CD4-positive, CD25-positive, alpha-beta regulatory T cell (primary cell): ENCODE results near the gene LSM14B. TPM values are rescaled to one million over a fixed set of nuclear protein-coding genes. Genes with fewer than 3 reads are reported as not detected.
A peak's percentile ranks its signal among the peaks of the same experiment; 100 is the strongest.

Source experiments
- ATAC-seq, 2 donors: fragments of 150-1000 bp; cut with Tn5 transposase; one replicate each; pipeline ENCODE4 v1.10.0; 2021; ENCODE audit warnings: low read depth in 2 of 2, moderate number of reproducible peaks in 2 of 2, moderate library complexity in 1 of 2
- DNase-seq, 3 donors: peaks; one replicate each; pipeline versions ENCODE4 v3.0.0 to v3.0.0-alpha.2; 2012 to 2022; ENCODE audit warnings: mixed read lengths in 1 of 3
- H3K27ac ChIP-seq: one replicate; pipeline ENCODE4 v1.7.0; 2013; ENCODE audit warnings: mild to moderate bottlenecking, low read length; ENCODE audit not compliant: insufficient read depth, poor library complexity, severe bottlenecking
- H3K27me3 ChIP-seq: one replicate; pipeline ENCODE4 v1.7.0; 2013; ENCODE audit warnings: low read length; ENCODE audit not compliant: control insufficient read depth, insufficient read depth
- H3K36me3 ChIP-seq: one replicate; pipeline ENCODE4 v1.7.0; 2013; ENCODE audit warnings: mild to moderate bottlenecking, low read length, moderate library complexity; ENCODE audit not compliant: control insufficient read depth, insufficient read depth
- H3K4me1 ChIP-seq: 2 replicates; pipeline ENCODE4 v1.7.0; 2013; ENCODE audit warnings: mild to moderate bottlenecking, low read length; ENCODE audit not compliant: insufficient read depth, control insufficient read depth, poor library complexity, severe bottlenecking
- H3K4me3 ChIP-seq: one replicate; pipeline ENCODE4 v1.7.0; 2013; ENCODE audit warnings: low read depth, mild to moderate bottlenecking, low read length, moderate library complexity
- H3K9me3 ChIP-seq, 2 experiments: 1 replicate in 1 of 2; 2 replicates in 1 of 2; pipeline ENCODE4 v1.7.0; 2013; ENCODE audit warnings: low read length in 2 of 2, mild to moderate bottlenecking in 1 of 2, moderate library complexity in 1 of 2; ENCODE audit not compliant: control insufficient read depth in 2 of 2
- H3K27ac Mint-ChIP-seq, 3 donors: one replicate each; pipeline ENCODE4 v1.8.0; 2020 to 2022; ENCODE audit warnings: mild to moderate bottlenecking in 3 of 3, mixed read lengths in 3 of 3, moderate library complexity in 2 of 3
- H3K27me3 Mint-ChIP-seq: one replicate; pipeline ENCODE4 v1.8.0; 2022; ENCODE audit warnings: mild to moderate bottlenecking, mixed read lengths
- H3K36me3 Mint-ChIP-seq: one replicate; pipeline ENCODE4 v1.8.0; 2020; ENCODE audit warnings: mixed read lengths
- H3K4me1 Mint-ChIP-seq, 4 donors: one replicate each; pipeline ENCODE4 v1.8.0; 2020 to 2022; ENCODE audit warnings: mixed read lengths in 4 of 4, mild to moderate bottlenecking in 1 of 4
- H3K4me3 Mint-ChIP-seq, 4 donors: one replicate each; pipeline ENCODE4 v1.8.0; 2020 to 2022; ENCODE audit warnings: mild to moderate bottlenecking in 4 of 4, mixed read lengths in 4 of 4, moderate library complexity in 3 of 4
- H3K9me3 Mint-ChIP-seq, 7 donors: one replicate each; pipeline ENCODE4 v1.8.0; 2020 to 2022; ENCODE audit warnings: mixed read lengths in 7 of 7, mild to moderate bottlenecking in 3 of 7, moderate library complexity in 2 of 7
- polyA plus RNA-seq, 4 donors: library from polyadenylated mRNA; unstranded; fragments of 300-500 nt; fragmentation: Illumina TruSeq; gene quantifications; one replicate each; pipeline ENCODE4 v1.2.3, GENCODE V29; 2021
- total RNA-seq: library from RNA; stranded (reverse); gene quantifications from one replicate; pipeline ENCODE4 v1.2.3, GENCODE V29; 2022

LSM14B gene
- total and polyA plus RNA-seq, 5 donors from 2014 or later, result 0.65 to 33.7 (median 1.2) TPM

- DNase-seq (no peak), ATAC-seq (no peak)
- H3K27me3 ChIP-seq, result no peaks in the 10 kb centered on the region
- H3K27me3 Mint-ChIP-seq, result peaks cover 5% of the 10 kb centered on the region
- H3K4me1 ChIP-seq, result peaks cover 29% of the 10 kb centered on the region
- H3K36me3 Mint-ChIP-seq, result peaks cover 29% of the 10 kb centered on the region
- peaks cover 5 to 50% (median 40%) of the 10 kb centered on the region in 4 donors for H3K4me1 Mint-ChIP-seq
- H3K9me3 Mint-ChIP-seq, result no peaks in the 10 kb centered on the region
- peak overlapping the region; percentile 18 for H3K27ac ChIP-seq
- peak overlapping the region in 2 of 4 donors; percentile 39 to 97 for H3K4me3 Mint-ChIP-seq
- H3K4me3 ChIP-seq, result no peak overlapping the region
- peaks cover 62% of the 10 kb centered on the region for H3K36me3 ChIP-seq
- H3K9me3 ChIP-seq, result no peaks in the 10 kb centered on the region
- peak overlapping the region in 1 of 3 donors; percentile 96 for H3K27ac Mint-ChIP-seq
Observed at GRCh38 chr20:62139636-62140035, 17.4 kb downstream of the LSM14B start.

GRCh38 chr20:62141043-62141396 lies 18.7 kb downstream of the LSM14B start:
- Histone ChIP-seq H3K4me3 (peak overlapping the region; percentile 89), H3K27me3 (no peaks in the 10 kb centered on the region), H3K4me1 (peaks cover 38% of the 10 kb centered on the region), H3K27ac (peak overlapping the region; percentile 78), H3K9me3 (no peaks in the 10 kb centered on the region), H3K36me3 (peaks cover 48% of the 10 kb centered on the region)
- H3K27ac Mint-ChIP-seq, result peak overlapping the region; percentile 60 to 96 (median 94)
- peaks cover 5 to 64% (median 48%) of the 10 kb centered on the region in 4 donors for H3K4me1 Mint-ChIP-seq
- H3K4me3 Mint-ChIP-seq, result peak overlapping the region; percentile 83 to 98 (median 94)
- ATAC-seq (no peak), DNase-seq (no peak)
- H3K9me3 Mint-ChIP-seq, result no peaks in the 10 kb centered on the region
- peaks cover 29% of the 10 kb centered on the region for H3K36me3 Mint-ChIP-seq
- peaks cover 5% of the 10 kb centered on the region for H3K27me3 Mint-ChIP-seq

GRCh38 chr20:62141397-62142251 lies 19.3 kb downstream of the LSM14B start:
- H3K4me3 Mint-ChIP-seq, result peak overlapping the region; percentile 83 to 98 (median 94)
- H3K9me3 ChIP-seq, result no peaks in the 10 kb centered on the region
- peak overlapping the region; percentile 89 for H3K4me3 ChIP-seq
- H3K27ac Mint-ChIP-seq, result peak overlapping the region; percentile 88 to 96 (median 94)
- peaks cover 4 to 65% (median 48%) of the 10 kb centered on the region in 4 donors for H3K4me1 Mint-ChIP-seq
- H3K27me3 ChIP-seq, result no peaks in the 10 kb centered on the region
- DNase-seq (peak in 2 of 3 donors; percentile 21 to 46), ATAC-seq (no peak)
- H3K9me3 Mint-ChIP-seq, result no peaks in the 10 kb centered on the region
- H3K36me3 ChIP-seq, result peaks cover 42% of the 10 kb centered on the region
- H3K27ac ChIP-seq, result peak overlapping the region; percentile 78
- H3K4me1 ChIP-seq, result peaks cover 38% of the 10 kb centered on the region
- H3K27me3 Mint-ChIP-seq, result peaks cover 5% of the 10 kb centered on the region
- peaks cover 27% of the 10 kb centered on the region for H3K36me3 Mint-ChIP-seq

GRCh38 chr20:62142252-62143080 lies 20.2 kb downstream of the LSM14B start:
- Histone ChIP-seq H3K4me1 (peaks cover 38% of the 10 kb centered on the region), H3K36me3 (peaks cover 34% of the 10 kb centered on the region), H3K4me3 (peak overlapping the region; percentile 89), H3K9me3 (no peaks in the 10 kb centered on the region), H3K27ac (peak overlapping the region; percentile 78), H3K27me3 (no peaks in the 10 kb centered on the region)
- Mint-ChIP-seq H3K27ac (peak overlapping the region; percentile 88 to 96 (median 94)), H3K36me3 (peaks cover 19% of the 10 kb centered on the region), H3K27me3 (peaks cover 5% of the 10 kb centered on the region), H3K4me3 (peak overlapping the region; percentile 83 to 98 (median 94)), H3K4me1 (peaks cover 0 to 67% (median 44%) of the 10 kb centered on the region in 4 donors), H3K9me3 (no peaks in the 10 kb centered on the region)
- DNase-seq (peak in 1 of 3 donors; percentile 24), ATAC-seq (peak; percentile 19 to 21)

- H3K4me1 ChIP-seq, result peaks cover 38% of the 10 kb centered on the region
- Mint-ChIP-seq H3K27ac (peak within 1 kb of the TSS; percentile 88 to 96 (median 94)), H3K27me3 (peaks cover 5% of the 10 kb centered on the region), H3K9me3 (no peaks in the 10 kb centered on the region), H3K36me3 (peaks cover 11% of the 10 kb centered on the region), H3K4me1 (peaks cover 0 to 61% (median 38%) of the 10 kb centered on the region in 4 donors), H3K4me3 (peak within 1 kb of the TSS; percentile 90 to 98 (median 94))
- DNase-seq (peak; percentile 77 to 93 (median 89)), ATAC-seq (peak; percentile 89 to 90)
- H3K4me3 ChIP-seq, result peak within 1 kb of the TSS; percentile 89
- H3K27ac ChIP-seq, result peak within 1 kb of the TSS; percentile 78
- H3K27me3 ChIP-seq, result no peaks in the 10 kb centered on the region
- H3K36me3 ChIP-seq, result peaks cover 25% of the 10 kb centered on the region
- H3K9me3 ChIP-seq, result no peaks in the 10 kb centered on the region
Observed at GRCh38 chr20:62143081-62143956, 21.0 kb downstream of the LSM14B start, which contains the start of the genes PSMA7 and SS18L1. TSS of gene PSMA7 (minus strand) at chr20:62143394. CDS start at chr20:62143303, 91 bp downstream. TSS of gene SS18L1 (plus strand) at chr20:62143769. CDS start at chr20:62143821, 52 bp downstream.

GRCh38 chr20:62143957-62144825 lies 21.9 kb downstream of the LSM14B start:
- H3K4me3 ChIP-seq, result peak overlapping the region; percentile 84
- Mint-ChIP-seq H3K4me3 (peak overlapping the region; percentile 87 to 95 (median 92)), H3K27me3 (peaks cover 5% of the 10 kb centered on the region), H3K9me3 (no peaks in the 10 kb centered on the region), H3K36me3 (peaks cover 7% of the 10 kb centered on the region), H3K4me1 (peaks cover 0 to 60% (median 38%) of the 10 kb centered on the region in 4 donors), H3K27ac (peak overlapping the region; percentile 52 to 74 (median 59))
- ATAC-seq (no peak), DNase-seq (peak; percentile 22 to 66 (median 33))
- H3K9me3 ChIP-seq, result no peaks in the 10 kb centered on the region
- H3K27ac ChIP-seq, result peak overlapping the region; percentile 78
- H3K36me3 ChIP-seq, result peaks cover 17% of the 10 kb centered on the region
- H3K27me3 ChIP-seq, result no peaks in the 10 kb centered on the region
- H3K4me1 ChIP-seq, result peaks cover 38% of the 10 kb centered on the region
